GM18499 (cell line): Measurements from ENCODE around the gene EMILIN2.
"Not testable (repeated sequence)": the region's sequence is repeated elsewhere in the genome, so short reads cannot be mapped to it uniquely, and the experiment has no call there.

Experiments
- ATAC-seq: cut with Tn5 transposase; IDR thresholded peaks from one replicate; pipeline ENCODE4 v1.9.1; 2021; ENCODE audit warnings: moderate number of reproducible peaks; ENCODE audit not compliant: insufficient read depth, unreplicated experiment

Gene EMILIN2

DNA sequence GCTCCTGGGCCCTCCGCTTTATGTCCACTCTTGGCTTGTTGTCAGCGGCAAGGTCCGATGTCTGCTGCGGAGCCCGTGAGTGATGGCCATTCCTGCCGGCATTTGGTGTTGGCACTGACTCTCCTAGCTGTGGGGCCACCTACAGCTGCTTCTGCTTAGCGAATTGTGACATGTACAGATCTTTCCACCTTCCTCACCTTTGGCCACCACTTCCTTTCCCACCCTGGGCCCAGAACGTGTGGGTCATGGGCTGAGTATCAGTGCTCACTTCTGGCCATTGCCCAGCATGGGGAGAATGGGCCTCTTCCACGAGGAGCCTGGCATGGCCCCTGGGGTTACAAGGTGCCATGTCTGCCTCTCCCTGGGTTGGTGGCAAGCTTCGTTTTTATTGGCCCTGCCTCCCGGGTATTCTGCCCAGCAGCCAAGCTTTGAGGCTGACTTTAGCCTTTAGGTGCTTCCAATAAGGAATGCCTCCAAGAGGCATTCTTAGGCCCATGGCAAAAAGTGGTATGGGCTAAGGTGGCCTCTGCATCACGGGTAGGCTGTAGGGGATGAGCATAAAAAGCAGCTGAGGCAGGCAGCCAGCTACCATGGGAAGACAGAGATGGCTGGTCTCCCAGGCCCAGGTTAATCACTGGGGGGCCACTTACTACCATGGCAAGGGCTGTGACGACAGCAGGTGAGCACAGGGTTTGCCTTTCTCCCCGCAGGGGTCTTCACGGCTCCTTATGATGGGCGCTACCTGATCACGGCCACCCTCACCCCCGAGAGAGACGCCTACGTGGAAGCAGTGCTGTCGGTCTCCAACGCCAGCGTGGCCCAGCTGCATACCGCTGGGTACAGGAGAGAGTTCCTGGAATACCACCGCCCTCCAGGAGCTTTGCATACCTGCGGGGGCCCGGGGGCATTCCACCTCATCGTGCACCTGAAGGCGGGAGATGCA is 65.8 kb downstream of the EMILIN2 start:
- no peak for ATAC-seq

DNA sequence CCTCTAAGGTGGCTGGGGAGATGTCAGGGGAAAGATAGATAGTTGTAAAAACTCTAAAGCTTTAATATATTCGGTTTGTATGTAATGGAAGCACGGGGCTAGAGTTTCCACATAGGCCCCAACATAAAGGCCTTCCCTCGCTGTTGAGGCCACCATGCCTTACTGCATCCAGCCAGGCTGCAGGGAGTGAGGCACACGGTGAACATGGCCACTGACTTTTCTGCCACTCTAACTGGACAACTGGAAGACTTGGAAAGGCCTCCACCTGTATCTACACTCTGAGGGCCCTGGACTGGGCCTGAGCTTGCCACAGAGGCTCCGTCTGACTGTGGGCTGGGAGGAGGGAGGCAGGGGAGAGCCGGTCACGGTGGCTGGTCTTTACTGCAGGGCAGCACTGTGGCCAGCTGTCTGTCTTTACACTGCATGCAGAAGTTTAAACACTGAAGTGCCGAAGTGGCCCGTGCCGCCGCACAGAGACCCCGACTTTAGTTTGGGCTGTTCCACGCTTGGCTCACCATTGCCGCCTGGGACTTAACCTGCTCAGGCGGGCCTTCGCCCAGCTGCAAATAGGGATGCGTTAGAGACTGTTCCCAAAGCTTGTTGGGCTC is 66.7 kb downstream of the EMILIN2 start:
- no peak for ATAC-seq

GRCh38 chr18:2914185-2914880 is 67.5 kb downstream of the EMILIN2 start:
- no peak for ATAC-seq

- ATAC-seq: no peak
Measured at GRCh38 chr18:2914881-2915240, 68.1 kb downstream of the EMILIN2 start.

DNA sequence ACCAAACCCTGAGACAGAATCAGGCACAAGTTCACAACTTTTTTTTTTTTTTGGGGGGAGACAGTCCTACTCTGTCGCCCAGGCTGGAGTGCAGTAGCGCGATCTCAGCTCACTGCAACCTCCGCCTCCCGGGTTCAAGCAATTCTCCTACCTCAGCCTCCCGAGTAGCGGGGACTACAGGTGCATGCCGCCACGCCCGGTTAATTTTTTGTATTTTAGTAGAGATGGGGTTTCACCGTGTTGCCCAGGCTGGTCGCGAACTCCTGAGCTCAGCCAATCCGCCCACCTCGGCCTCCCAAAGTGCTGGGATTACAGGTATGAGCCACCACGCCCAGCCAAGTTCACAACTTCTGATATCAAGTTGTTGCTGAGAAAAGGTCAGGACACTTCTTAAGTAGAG is 68.7 kb downstream of the EMILIN2 start:
- not testable (repeated sequence) for ATAC-seq

DNA sequence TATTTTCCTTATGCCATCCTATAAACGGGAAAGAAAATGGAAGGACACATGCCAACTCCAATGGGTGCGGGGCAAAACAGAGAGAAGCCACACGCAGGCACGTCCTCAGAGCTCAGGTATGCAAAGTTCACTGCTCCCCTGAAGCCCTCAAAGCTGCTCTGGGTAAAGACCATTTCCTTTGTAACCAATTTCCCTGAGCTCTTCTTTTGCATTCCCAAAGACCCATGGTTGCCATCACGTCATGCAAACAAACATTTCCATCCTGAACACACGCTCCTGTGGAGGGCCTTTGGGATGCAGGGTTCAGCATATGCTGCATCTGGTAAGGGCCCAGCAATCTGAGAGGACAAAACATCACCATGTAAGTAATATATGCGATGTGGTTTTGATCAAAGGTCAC is 69.4 kb downstream of the EMILIN2 start:
- no peak for ATAC-seq

- ATAC-seq: no peak
Measured at GRCh38 chr18:2917259-2918047, 70.6 kb downstream of the EMILIN2 start.

DNA sequence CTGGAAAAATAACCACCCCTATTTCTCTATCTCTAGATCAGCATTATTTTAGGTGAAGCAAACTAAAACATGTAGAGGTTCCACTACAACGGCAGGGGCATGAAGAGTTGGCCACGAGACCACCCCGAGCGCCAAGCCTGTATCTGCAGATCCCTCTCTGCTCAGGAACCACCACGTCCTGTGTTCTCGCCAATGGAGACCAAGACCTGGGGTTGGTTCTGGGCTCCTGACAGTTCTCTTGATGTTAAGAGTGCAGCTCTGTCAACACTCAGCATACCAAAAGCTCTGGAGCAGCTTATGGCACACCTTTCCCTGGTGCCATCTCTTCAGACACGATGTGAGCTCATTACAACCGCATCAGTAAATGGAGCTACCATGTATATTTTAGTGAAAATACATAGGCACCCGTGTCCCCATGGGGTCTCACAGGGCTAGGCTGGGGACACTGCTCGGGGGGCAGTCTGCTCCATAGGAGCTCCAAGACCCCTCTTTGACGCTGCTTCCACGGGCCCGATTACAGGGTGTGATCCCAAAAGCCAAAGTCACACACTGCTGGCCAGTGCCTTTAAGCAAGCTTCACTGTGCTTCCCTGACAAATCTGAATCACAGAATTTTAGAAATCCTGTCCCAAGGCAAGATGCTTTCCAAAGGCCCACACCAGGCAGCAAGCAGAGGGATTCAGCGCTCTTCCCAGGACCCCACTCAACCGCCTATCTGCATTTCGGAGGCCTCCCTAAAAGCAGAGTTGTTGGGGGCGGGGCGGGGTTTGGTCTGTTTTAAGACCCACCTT is 72.2 kb downstream of the EMILIN2 start:
- ATAC-seq: no peak

DNA sequence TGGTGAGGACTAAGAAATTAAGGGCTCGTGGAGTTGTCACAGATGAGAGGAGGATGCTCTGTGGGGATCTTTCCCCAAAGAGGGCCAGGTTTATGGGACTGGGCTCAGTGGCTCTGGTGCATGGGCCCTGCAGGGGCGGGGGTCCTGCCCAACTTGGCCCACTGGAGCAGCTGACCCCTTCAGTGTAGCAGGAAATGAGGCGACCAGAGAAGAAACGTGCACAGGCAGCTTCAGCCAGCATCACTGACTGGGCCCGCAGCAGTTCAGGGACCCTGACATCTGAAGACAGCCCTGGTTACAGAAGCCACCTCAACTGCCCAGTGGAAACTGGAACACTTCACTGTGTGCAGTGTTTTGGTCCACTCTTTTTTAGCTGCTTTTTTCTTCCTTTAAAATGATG is 72.8 kb downstream of the EMILIN2 start:
- ATAC-seq: no peak

DNA sequence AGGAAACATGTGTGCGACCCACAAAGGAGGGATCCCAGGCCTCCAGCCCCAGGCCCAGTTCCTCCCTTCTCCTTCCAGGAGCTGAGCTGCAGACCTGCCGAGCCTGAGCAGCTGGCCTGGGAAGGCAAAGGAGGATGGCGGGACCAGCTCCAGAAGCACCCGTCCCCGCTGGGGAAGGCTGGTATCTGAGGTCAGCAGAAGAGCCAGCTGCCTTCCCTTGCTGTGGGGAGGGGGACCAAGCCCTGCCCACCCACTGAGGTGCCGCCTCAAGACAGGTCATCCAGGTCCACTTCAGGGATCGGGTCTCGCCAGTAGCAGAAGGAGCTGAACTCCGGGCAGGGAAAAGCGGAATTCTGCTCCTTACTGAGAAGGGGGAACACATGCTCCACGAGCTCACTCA is 73.2 kb downstream of the EMILIN2 start:
- no peak for ATAC-seq

DNA sequence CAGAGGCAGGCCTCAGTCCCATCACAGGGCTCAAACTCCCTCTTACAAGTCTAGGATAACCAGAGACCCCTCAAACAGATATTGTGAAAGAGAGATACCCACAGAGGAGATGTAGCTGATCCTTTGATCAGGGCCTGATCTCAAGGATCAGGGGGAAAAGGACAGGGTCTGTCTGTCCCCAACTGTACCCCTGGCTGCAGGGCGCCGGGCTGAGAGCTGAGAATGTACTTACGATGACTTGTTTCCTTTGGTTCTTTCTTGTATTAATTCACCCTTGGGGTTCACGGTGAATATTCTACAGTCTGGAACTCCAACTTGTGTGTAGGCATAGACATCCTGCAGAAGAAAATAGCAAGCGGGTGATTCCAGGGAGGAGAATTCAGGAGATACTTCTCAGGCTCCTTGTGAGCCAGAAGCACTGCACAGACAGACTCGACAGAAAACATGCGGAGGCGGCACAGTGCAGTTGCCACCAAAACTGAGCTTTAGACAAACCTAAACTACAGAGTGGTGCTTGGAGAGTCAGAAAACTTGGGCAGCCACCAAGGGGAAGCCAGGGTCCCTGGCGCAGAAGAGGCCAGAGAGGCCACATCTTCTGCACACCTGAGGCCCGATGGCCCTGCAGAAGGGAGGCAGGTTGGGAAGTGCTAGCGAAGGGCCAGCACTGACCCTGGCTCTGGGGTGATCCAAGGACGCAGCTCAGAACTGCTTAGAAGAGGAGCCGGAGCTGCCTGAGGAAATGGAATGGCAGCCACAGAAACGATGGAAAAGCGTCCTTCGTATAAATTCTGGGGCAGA is 73.9 kb downstream of the EMILIN2 start:
- no peak for ATAC-seq

- ATAC-seq: no peak
Measured at GRCh38 chr18:2921778-2922177, 75.0 kb downstream of the EMILIN2 start.

- no peak for ATAC-seq
Measured at GRCh38 chr18:2923464-2923863, 76.7 kb downstream of the EMILIN2 start.

DNA sequence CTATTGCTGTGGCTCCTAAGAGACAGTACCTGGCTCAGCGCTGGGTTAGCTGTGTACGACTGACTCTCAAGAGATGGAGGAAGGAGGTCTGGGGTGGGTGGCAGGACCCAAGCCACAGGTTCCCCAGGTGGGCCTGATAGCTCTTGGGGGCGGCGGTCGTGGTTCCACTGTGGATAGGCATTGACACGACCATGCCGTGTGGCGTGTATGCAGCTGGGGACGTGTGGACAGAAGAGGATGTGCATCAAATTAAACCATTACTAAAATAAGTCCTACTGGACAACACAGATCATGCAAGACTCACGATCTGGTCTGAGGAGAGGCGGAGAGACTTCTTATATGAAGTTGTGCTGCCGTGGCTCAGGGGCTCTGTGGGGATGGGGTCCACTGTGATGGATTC is 78.1 kb downstream of the EMILIN2 start:
- ATAC-seq: no peak

- no peak for ATAC-seq
Measured at GRCh38 chr18:2926528-2926927, 79.7 kb downstream of the EMILIN2 start.

GRCh38 chr18:2927745-2928144 is 80.9 kb downstream of the EMILIN2 start:
- no peak for ATAC-seq

DNA sequence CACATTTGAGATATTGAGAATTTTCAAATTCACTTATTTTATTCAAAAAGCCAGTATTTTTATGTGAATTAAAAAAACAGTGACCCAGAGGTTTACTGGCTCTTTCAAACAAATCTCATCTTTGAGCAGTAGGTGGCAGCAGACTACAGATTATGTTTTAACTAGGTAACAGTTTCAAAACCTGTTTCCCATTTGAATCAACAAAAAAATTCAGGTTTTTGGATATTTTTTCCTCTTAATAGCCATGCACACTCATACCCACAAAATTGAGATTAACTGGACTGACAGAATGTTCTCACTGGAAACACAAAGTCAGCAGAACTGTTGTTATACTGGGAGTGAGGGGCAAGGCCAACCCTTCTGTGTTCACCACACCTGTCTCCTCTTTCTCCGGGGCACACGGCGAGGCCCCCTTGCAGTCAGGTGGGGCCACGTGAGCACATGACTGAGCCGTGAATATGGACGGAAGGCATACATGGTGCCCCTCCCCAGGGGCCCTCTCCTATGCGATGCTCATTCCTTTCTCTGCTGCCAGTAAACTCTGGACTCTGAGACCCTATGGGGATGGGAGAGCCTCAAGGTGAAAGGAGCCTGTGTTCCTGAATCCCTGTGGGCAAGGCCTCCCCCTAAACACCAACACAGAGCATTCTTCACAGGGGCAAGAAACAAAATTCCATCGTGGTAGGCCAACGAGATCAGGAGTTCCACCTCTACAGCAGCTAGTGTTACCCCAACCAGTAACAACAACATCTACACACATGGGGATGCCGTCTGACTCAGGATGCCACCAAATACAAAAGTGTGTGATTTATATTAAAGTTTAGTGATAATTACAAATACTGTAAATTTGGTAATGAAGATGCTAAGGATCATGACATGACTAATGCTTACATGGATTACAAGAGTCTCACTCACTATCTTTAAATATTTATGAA is 85.7 kb downstream of the EMILIN2 start:
- ATAC-seq: no peak

GRCh38 chr18:2933995-2934394 is 87.2 kb downstream of the EMILIN2 start:
- ATAC-seq: no peak
